GM12878 (cell line): ENCODE measurements around the gene GFRA1. TPM values are rescaled to one million over a fixed set of nuclear protein-coding genes. Genes with fewer than 3 reads are reported as not detected.

Experiments used
- ATAC-seq: fragments of 200-7000 bp; cut with Tn5 transposase; 3 replicates; pipeline ENCODE4 v1.9.1; 2020; ENCODE audit warnings: mild to moderate bottlenecking, moderate library complexity
- BruUV-seq: library from RNA; stranded (reverse); fragments of 400-500 nt; replicated peaks from 2 replicates; lab custom pipeline; 2021; lab: Mats Ljungman, UMichigan
- CTCF ChIA-PET: fragments of 300-600 bp; sonication (Branson Sonifier 250); formaldehyde crosslinking; extraction: SDS; loops from one replicate; lab custom pipeline; 2021; ENCODE audit warnings: inconsistent platforms; lab: Yijun Ruan, JAX
- POLR2A ChIA-PET: fragments of 350-600 bp; formaldehyde crosslinking; extraction: SDS; loops from one replicate; lab custom pipeline; 2021; ENCODE audit warnings: inconsistent platforms; lab: Charles Lee
- RAD21 ChIA-PET: fragments of 300-600 bp; sonication (Branson Sonifier 250); formaldehyde crosslinking; loops from one replicate; lab custom pipeline; 2023; ENCODE audit warnings: antibody characterized with exemption; ENCODE audit not compliant: unreplicated experiment; lab: Charles Lee
- SMC1A ChIA-PET: fragments of 300-600 bp; sonication (Branson Sonifier 250); formaldehyde crosslinking; loops from one replicate; lab custom pipeline; 2023; ENCODE audit not compliant: unreplicated experiment, uncharacterized antibody; lab: Charles Lee
- DNase-seq: peaks from one replicate; pipeline ENCODE4 v3.0.0-alpha.2; 2011; ENCODE audit warnings: low read depth, low spot score
- FAIRE-seq: peaks from 3 replicates; lab custom pipeline; 2011; peaks lifted over from hg19 to GRCh38; lab: Jason Lieb, UNC
- H2AFZ ChIP-seq: 2 replicates; pipeline ENCODE4 v1.6.0; 2011; ENCODE audit warnings: low read depth, low read length, control low read depth; ENCODE audit not compliant: control insufficient read depth
- H3K27ac ChIP-seq: 2 replicates; pipeline ENCODE4 v1.5.1; 2011; ENCODE audit warnings: control low read depth; ENCODE audit not compliant: control insufficient read depth, insufficient read depth
- H3K27me3 ChIP-seq, 2 experiments: replicated peaks in 1 of 2; 2 replicates each; pipeline versions ENCODE4 v1.6.0 to v1.6.1; 2011; ENCODE audit warnings: low read length in 1 of 2; ENCODE audit not compliant: control insufficient read depth in 2 of 2, insufficient read depth in 2 of 2
- H3K36me3 ChIP-seq, 2 experiments: 2 replicates each; pipeline ENCODE4 v1.5.1; 2011; ENCODE audit warnings: low read length in 1 of 2; ENCODE audit not compliant: control insufficient read depth in 2 of 2, insufficient read depth in 2 of 2
- H3K4me1 ChIP-seq: 2 replicates; pipeline ENCODE4 v1.6.1; 2011; ENCODE audit warnings: mild to moderate bottlenecking, low read length, moderate library complexity, mixed read lengths; ENCODE audit not compliant: control insufficient read depth, insufficient read depth
- H3K4me2 ChIP-seq: 2 replicates; pipeline ENCODE4 v1.6.0; 2011; ENCODE audit warnings: control low read depth; ENCODE audit not compliant: control insufficient read depth, insufficient read depth
- H3K4me3 ChIP-seq: fragments of 200-600 bp; sonication (generic); 2 replicates; pipeline ENCODE4 v1.5.1; 2016
- H3K79me2 ChIP-seq: 2 replicates; pipeline ENCODE4 v1.6.0; 2011; ENCODE audit warnings: low read length; ENCODE audit not compliant: control insufficient read depth, insufficient read depth
- H3K9ac ChIP-seq: 2 replicates; pipeline ENCODE4 v1.8.0; 2011; ENCODE audit warnings: low read length, control low read depth, mixed read lengths; ENCODE audit not compliant: control insufficient read depth, insufficient read depth
- H3K9me3 ChIP-seq: replicated peaks from 3 replicates; pipeline ENCODE4 v1.5.1; 2011; ENCODE audit warnings: mild to moderate bottlenecking, low read length; ENCODE audit not compliant: control insufficient read depth, insufficient read depth
- H4K20me1 ChIP-seq: 2 replicates; pipeline ENCODE4 v1.6.0; 2011; ENCODE audit not compliant: control insufficient read depth, insufficient read depth
- BCL3 ChIP-seq: IDR thresholded peaks from 2 replicates; pipeline ENCODE4 v1.6.1; 2011; ENCODE audit warnings: borderline replicate concordance, low read depth, mild to moderate bottlenecking, moderate library complexity, low read length; ENCODE audit not compliant: insufficient read depth, poor library complexity, severe bottlenecking
- BCLAF1 ChIP-seq: fragments of 450-650 bp; IDR thresholded peaks from 2 replicates; pipeline ENCODE4 v1.6.1; 2017; ENCODE audit warnings: antibody characterized with exemption, mild to moderate bottlenecking, moderate library complexity
- EED ChIP-seq: sonication (generic); IDR thresholded peaks from 2 replicates; pipeline ENCODE4 v1.6.1; 2016; ENCODE audit warnings: antibody characterized with exemption, low read depth
- ESRRA ChIP-seq: IDR thresholded peaks from 2 replicates; pipeline ENCODE4 v1.6.1; 2012; ENCODE audit warnings: mild to moderate bottlenecking, low read length, improper control_type of control experiment
- HDAC6 ChIP-seq: fragments of 200-600 bp; sonication (generic); IDR thresholded peaks from one replicate; pipeline ENCODE4 v1.8.0; 2017; ENCODE audit warnings: antibody characterized with exemption; ENCODE audit not compliant: unreplicated experiment
- IRF5 ChIP-seq: fragments of 450-650 bp; IDR thresholded peaks from 2 replicates; pipeline ENCODE4 v1.6.1; 2017; ENCODE audit warnings: borderline replicate concordance
- NFYB ChIP-seq: IDR thresholded peaks from 2 replicates; pipeline ENCODE4 v1.6.1; 2011; ENCODE audit warnings: low read depth, mild to moderate bottlenecking, low read length, improper control_type of control experiment, moderate library complexity; ENCODE audit not compliant: insufficient read depth
- RBBP5 ChIP-seq: fragments of 200-600 bp; sonication (generic); conservative IDR thresholded peaks from 2 replicates; pipeline ENCODE4 v1.6.1; 2016
- SIN3A ChIP-seq: IDR thresholded peaks from 2 replicates; pipeline ENCODE4 v1.6.1; 2012; ENCODE audit warnings: low read depth, low read length, improper control_type of control experiment
- SMAD1 ChIP-seq: fragments of 450-650 bp; IDR thresholded peaks from 2 replicates; pipeline ENCODE4 v1.6.1; 2018; ENCODE audit warnings: mild to moderate bottlenecking, low read depth; ENCODE audit not compliant: partially characterized antibody
- SMARCA5 ChIP-seq: fragments of 450-650 bp; IDR thresholded peaks from 2 replicates; pipeline ENCODE4 v1.6.1; 2017; ENCODE audit warnings: mild to moderate bottlenecking
- WGBS: methylation state at CpG from one replicate; pipeline ENCODE4 v1.1.6; 2016; ENCODE audit warnings: low lambda C conversion rate; ENCODE audit not compliant: insufficient replicate concordance, insufficient coverage; ENCODE audit errors: missing lambda C conversion rate; 5-methylcytosine and 5-hydroxymethylcytosine counted together
- in situ Hi-C: fragments of 300-500 bp; cut with MboI; formaldehyde crosslinking; loops from 9 replicates; pipeline ENCODE4 v1.14.3; 2018; ENCODE audit warnings: mixed read lengths
- intact Hi-C: fragments of 100-400 bp; cut with micrococcal nuclease; formaldehyde crosslinking; loops from one replicate; pipeline ENCODE4 v1.14.2; 2022; ENCODE audit not compliant: unreplicated experiment
- polyA plus RNA-seq, 11 experiments: library from polyadenylated mRNA; depleted of rRNA in 4 of 11; unstranded in 6 of 11; stranded (reverse) in 5 of 11; fragments of >200 nt; fragmentation: Nextera tagmentation in 4 of 11; fragmentation: Illumina TruSeq in 1 of 11; extraction: Ambion mirVana in 4 of 11; extraction: Trizol in 1 of 11; gene quantifications; 1 replicate in 1 of 11; 2 replicates in 10 of 11; pipeline versions ENCODE4 v1.2.1 to v1.2.3, GENCODE V29; 2011 to 2016; ENCODE audit warnings: inconsistent platforms in 2 of 11, missing spikeins in 2 of 11, low read depth in 1 of 11
- total RNA-seq, 4 experiments: library from RNA; depleted of rRNA in 3 of 4; stranded (reverse); fragments of >200 nt in 3 of 4; fragmentation: Illumina TruSeq in 1 of 4; extraction: Trizol in 1 of 4; gene quantifications; 2 replicates each; pipeline versions ENCODE4 v1.2.1 to v1.2.3, GENCODE V29; 2013 to 2021

The GFRA1 gene
- total and polyA plus RNA-seq, 10 of the 15 experiments (the other 5 are each of a cell fraction or from before 2014, with no cell fraction given) = 0.05 to 0.19 TPM; not detected in 8

- no peak overlapping the region for H2AFZ ChIP-seq
- H3K27ac ChIP-seq = no peak overlapping the region
- no peak overlapping the region for H3K4me2 ChIP-seq
- no peak for TF ChIP-seq RBBP5
- POLR2A ChIA-PET = no interaction called here
- no peaks in the 10 kb centered on the region for H3K36me3 ChIP-seq
- WGBS = 73% methylated on average over 8 of the region's 8 CpGs
- H3K9ac ChIP-seq = no peak overlapping the region
- CTCF ChIA-PET = no interaction called here
- FAIRE-seq = no peak
- intact Hi-C loops = no loop called here
- ATAC-seq = no peak
- H3K9me3 ChIP-seq = no peaks in the 10 kb centered on the region
- H3K27me3 ChIP-seq = no peaks in the 10 kb centered on the region
- H3K4me1 ChIP-seq = no peaks in the 10 kb centered on the region
- no peak overlapping the region for H3K4me3 ChIP-seq
- no TSS peak for BruUV-seq
- DNase-seq = no peak
- no peaks in the 10 kb centered on the region for H4K20me1 ChIP-seq
- in situ Hi-C loops = no loop called here
- SMC1A ChIA-PET = interaction anchor here (0.7 kb wide), 1 partner anchor 313 kb away, joined by 3 read pairs; no protein-coding TSS in a partner anchor
- RAD21 ChIA-PET = no interaction called here
- H3K79me2 ChIP-seq = no peaks in the 10 kb centered on the region
Observed at GRCh38 chr10:116082206-116082605, 190.8 kb downstream of the GFRA1 start.

GRCh38 chr10:116080553-116080952, 192.5 kb downstream of the GFRA1 start:
- no peaks in the 10 kb centered on the region for H3K27me3 ChIP-seq
- FAIRE-seq (no peak), ATAC-seq (no peak), DNase-seq (no peak)
- 57% methylated on average over 4 of the region's 4 CpGs for WGBS
- H3K9me3 ChIP-seq = no peaks in the 10 kb centered on the region
- no peak overlapping the region for H3K9ac ChIP-seq
- H3K36me3 ChIP-seq = no peaks in the 10 kb centered on the region
- no peaks in the 10 kb centered on the region for H4K20me1 ChIP-seq
- ChIA-PET CTCF (no interaction called here), POLR2A (no interaction called here), RAD21 (no interaction called here), SMC1A (no interaction called here)
- intact Hi-C loops (no loop called here), in situ Hi-C loops (no loop called here)
- no TSS peak for BruUV-seq
- no peak overlapping the region for H2AFZ ChIP-seq
- no peak overlapping the region for H3K27ac ChIP-seq
- H3K79me2 ChIP-seq = no peaks in the 10 kb centered on the region
- no peak overlapping the region for H3K4me2 ChIP-seq
- H3K4me1 ChIP-seq = no peaks in the 10 kb centered on the region
- no peak overlapping the region for H3K4me3 ChIP-seq
- TF ChIP-seq ESRRA (no peak), SMAD1 (no peak), NFYB (no peak), BCLAF1 (no peak), SMARCA5 (no peak), BCL3 (no peak), EED (no peak), SIN3A (no peak), IRF5 (no peak), HDAC6 (no peak)
